Transverse colon (tissue), 4 donors: Measurements from ENCODE around the gene IFNW1. TPM values are rescaled to one million over a fixed set of nuclear protein-coding genes. Genes with fewer than 3 reads are reported as not detected.
"Not testable (repeated sequence)": the region's sequence is repeated elsewhere in the genome, so short reads cannot be mapped to it uniquely, and the experiment has no call there.

Source experiments
- DNase-seq: peaks from one replicate; pipeline ENCODE4 v3.0.0-alpha.2; 2019
- H3K27ac ChIP-seq, 4 donors: fragments of 200-600 bp; sonication (generic); 2 replicates each; pipeline ENCODE4 v1.5.1; 2016 to 2018; ENCODE audit warnings: inconsistent platforms in 4 of 4
- H3K27me3 ChIP-seq: fragments of 200-600 bp; sonication (generic); 2 replicates; pipeline ENCODE4 v1.5.1; 2017; ENCODE audit warnings: inconsistent platforms
- H3K36me3 ChIP-seq, 4 donors: fragments of 200-600 bp; sonication (generic); 2 replicates each; pipeline ENCODE4 v1.5.1; 2017 to 2019; ENCODE audit warnings: inconsistent platforms in 4 of 4
- H3K4me1 ChIP-seq, 4 donors: fragments of 200-600 bp; sonication (generic); 2 replicates each; pipeline ENCODE4 v1.5.1; 2017 to 2020; ENCODE audit warnings: inconsistent platforms in 4 of 4
- H3K4me3 ChIP-seq, 4 donors: fragments of 200-600 bp; sonication (generic); 1 replicate in 1 of 4; 2 replicates in 3 of 4; pipeline versions ENCODE4 v1.5.1 to v1.6.1; 2017 to 2019; ENCODE audit warnings: inconsistent platforms in 4 of 4
- H3K9me3 ChIP-seq, 2 donors: fragments of 200-600 bp; sonication (generic); 2 replicates each; pipeline ENCODE4 v1.5.1; 2017 to 2019; ENCODE audit warnings: inconsistent platforms in 2 of 2
- CTCF ChIP-seq, 5 experiments: fragments of 200-600 bp in 3 of 5; fragments of 450-650 bp in 2 of 5; sonication (generic) in 3 of 5; IDR thresholded peaks; 1 replicate in 2 of 5; 2 replicates in 3 of 5; pipeline ENCODE4 v1.5.1; 2016 to 2017; ENCODE audit warnings: antibody characterized with exemption in 5 of 5, inconsistent platforms in 3 of 5, mild to moderate bottlenecking in 2 of 5, moderate library complexity in 1 of 5
- EP300 ChIP-seq: sonication (generic); formaldehyde crosslinking; IDR thresholded peaks from one replicate; pipeline ENCODE4 v1.6.1; 2017; ENCODE audit warnings: antibody characterized with exemption, low read depth
- POLR2A ChIP-seq: fragments of 450-650 bp; IDR thresholded peaks from one replicate; pipeline ENCODE4 v1.6.1; 2016; ENCODE audit warnings: antibody characterized with exemption, mild to moderate bottlenecking, moderate library complexity
- POLR2AphosphoS5 ChIP-seq, 3 donors: sonication (generic); formaldehyde crosslinking; IDR thresholded peaks; one replicate each; pipeline ENCODE4 v1.6.1; 2016; ENCODE audit warnings: antibody characterized with exemption in 3 of 3
- WGBS, 2 donors: methylation state at CpG; one replicate each; pipeline ENCODE4 v1.1.5; 2018; ENCODE audit warnings: low coverage in 1 of 2; 5-methylcytosine and 5-hydroxymethylcytosine counted together
- in situ Hi-C, 4 donors: fragments of 200-750 bp; cut with MboI; loops; one replicate each; pipeline versions ENCODE4 v1.15.0 to v1.15.1; 2017; ENCODE audit warnings: low sequenced_read_pairs in 3 of 4, low pct_ligation_motif_present in 1 of 4, low pct_unique_long_range_greater_than_20kb in 1 of 4
- intact Hi-C: fragments of 100-400 bp; cut with DNase I; formaldehyde crosslinking; loops from one replicate; pipeline ENCODE4 v1.15.1; 2023; ENCODE audit warnings: low total_unique reads
- total RNA-seq, 4 donors: library from RNA; depleted of rRNA; stranded (reverse); fragments of >200 nt; gene quantifications; one replicate each; pipeline ENCODE4 v1.1.0, GENCODE V29; 2016

IFNW1 gene
- total RNA-seq, result not detected

- Histone ChIP-seq H3K27ac (no peak within 1 kb of the TSS), H3K4me3 (no peak within 1 kb of the TSS), H3K36me3 (no peaks in the 10 kb centered on the region), H3K27me3 (no peaks in the 10 kb centered on the region), H3K4me1 (no peaks in the 10 kb centered on the region), H3K9me3 (no peaks in the 10 kb centered on the region)
- DNase-seq, result no peak
- WGBS, 2 donors, result 21 to 29% methylated on average over 1 of the region's 1 CpG
- intact Hi-C loops, result no loop called here
- no peak for TF ChIP-seq POLR2A
- in situ Hi-C loops, result no loop called here
Measured at GRCh38 chr9:21141427-21141882, at the start of gene IFNW1. Gene IFNW1 (minus strand): TSS chr9:21141832. CDS start chr9:21141570, 262 bp downstream.

- in situ Hi-C loops, H3K27me3 ChIP-seq, H3K4me1 ChIP-seq, H3K4me3 ChIP-seq, H3K9me3 ChIP-seq, DNase-seq, H3K36me3 ChIP-seq, intact Hi-C loops, H3K27ac ChIP-seq: not testable (repeated sequence)
- WGBS, 2 donors, result 80 to 89% methylated on average over 3 of the region's 3 CpGs
Measured at GRCh38 chr9:21187487-21187886, 45.9 kb upstream of the IFNW1 start, which contains the start of gene IFNA4. Gene IFNA4 (minus strand): TSS chr9:21187587. CDS start chr9:21187531, 56 bp downstream.

GRCh38 chr9:21182810-21183736 lies 41.4 kb upstream of the IFNW1 start:
- intact Hi-C loops, H3K36me3 ChIP-seq, H3K27ac ChIP-seq, H3K27me3 ChIP-seq, H3K9me3 ChIP-seq, H3K4me3 ChIP-seq, DNase-seq, in situ Hi-C loops, H3K4me1 ChIP-seq: not testable (repeated sequence)
- peak in 2 of 5 experiments; percentile 15 to 16 for TF ChIP-seq CTCF (IDR thresholded peaks at IDR 0.05)
- WGBS, 2 donors, result 41 to 54% methylated on average over 4 of the region's 4 CpGs

- Histone ChIP-seq H3K27ac (no peak overlapping the region), H3K4me1 (no peaks in the 10 kb centered on the region), H3K27me3 (no peaks in the 10 kb centered on the region), H3K9me3 (no peaks in the 10 kb centered on the region), H3K4me3 (no peak overlapping the region), H3K36me3 (no peaks in the 10 kb centered on the region)
- intact Hi-C loops (no loop called here), in situ Hi-C loops (no loop called here)
- TF ChIP-seq EP300, result no peak
- no peak for TF ChIP-seq CTCF (IDR thresholded peaks at IDR 0.05)
- TF ChIP-seq POLR2AphosphoS5 (IDR thresholded peaks at IDR 0.05), result no peak
- TF ChIP-seq POLR2A, result no peak
- WGBS, 2 donors, result 86 to 100% methylated on average over 2 of the region's 2 CpGs
- DNase-seq, result no peak
Measured at GRCh38 chr9:21174671-21175070, 33.0 kb upstream of the IFNW1 start.

- H3K9me3 ChIP-seq, result no peaks in the 10 kb centered on the region
- intact Hi-C loops, result no loop called here
- WGBS, 2 donors, result 75 to 77% methylated on average over 3 of the region's 3 CpGs
- H3K27ac ChIP-seq, result no peak overlapping the region
- no peak overlapping the region for H3K4me3 ChIP-seq
- in situ Hi-C loops, result no loop called here
- DNase-seq, result no peak
- TF ChIP-seq EP300 (no peak), CTCF (IDR thresholded peaks at IDR 0.05) (no peak), POLR2AphosphoS5 (IDR thresholded peaks at IDR 0.05) (no peak), POLR2A (no peak)
- H3K4me1 ChIP-seq, result no peaks in the 10 kb centered on the region
- no peaks in the 10 kb centered on the region for H3K36me3 ChIP-seq
- H3K27me3 ChIP-seq, result no peaks in the 10 kb centered on the region
Measured at GRCh38 chr9:21172156-21172555, 30.5 kb upstream of the IFNW1 start.
